SK-N-SH treated with all-trans-retinoic acid at 6 μM for 48 hours (cell line): ENCODE data around the gene OR6B3.

ENCODE experiments used
- ATAC-seq: fragments of 200-7000 bp; cut with Tn5 transposase; 3 replicates; pipeline ENCODE4 v1.9.1; 2020; ENCODE audit warnings: mild to moderate bottlenecking, moderate library complexity
- ARNTL ChIP-seq: fragments of 450-650 bp; formaldehyde crosslinking; IDR thresholded peaks from 2 replicates; pipeline ENCODE4 v1.5.0; 2020; ENCODE audit warnings: low read depth, mild to moderate bottlenecking, moderate library complexity, borderline replicate concordance
- CSDC2 ChIP-seq: fragments of 250-450 bp; sonication (Bioruptor Pico); IDR thresholded peaks from 2 replicates; pipeline ENCODE4 v1.5.0; 2020; ENCODE audit warnings: mild to moderate bottlenecking, moderate library complexity
- ESRRG ChIP-seq: fragments of 250-450 bp; sonication (Bioruptor Pico); IDR thresholded peaks from 2 replicates; pipeline ENCODE4 v1.6.1; 2021; ENCODE audit warnings: mild to moderate bottlenecking
- GLIS3 ChIP-seq: fragments of 250-450 bp; sonication (Bioruptor Pico); IDR thresholded peaks from 2 replicates; pipeline ENCODE4 v1.5.0; 2020; ENCODE audit warnings: mild to moderate bottlenecking, moderate library complexity
- ISL1 ChIP-seq: fragments of 250-450 bp; sonication (Bioruptor Pico); IDR thresholded peaks from 2 replicates; pipeline ENCODE4 v2.1.2; 2022; ENCODE audit warnings: mild to moderate bottlenecking, moderate library complexity
- OSR1 ChIP-seq: fragments of 250-450 bp; sonication (Bioruptor Pico); IDR thresholded peaks from 2 replicates; pipeline ENCODE4 v1.8.0; 2022; ENCODE audit warnings: moderate library complexity, mild to moderate bottlenecking, inconsistent platforms
- PPARA ChIP-seq: fragments of 250-450 bp; sonication (Bioruptor Pico); IDR thresholded peaks from 2 replicates; pipeline ENCODE4 v1.5.0; 2020; ENCODE audit warnings: mild to moderate bottlenecking, borderline replicate concordance
- RARB ChIP-seq: fragments of 250-450 bp; sonication (Bioruptor Pico); IDR thresholded peaks from 2 replicates; pipeline ENCODE4 v1.8.0; 2021; ENCODE audit warnings: mild to moderate bottlenecking, moderate library complexity
- TCF4 ChIP-seq: fragments of 250-450 bp; sonication (Bioruptor Pico); IDR thresholded peaks from 2 replicates; pipeline ENCODE4 v1.8.0; 2021; ENCODE audit warnings: mild to moderate bottlenecking, moderate library complexity, borderline replicate concordance
- TOX ChIP-seq: fragments of 250-450 bp; sonication (Bioruptor Pico); IDR thresholded peaks from 2 replicates; pipeline ENCODE4 v1.8.0; 2021; ENCODE audit warnings: mild to moderate bottlenecking, moderate library complexity, borderline replicate concordance
- ZFP3 ChIP-seq: fragments of 250-450 bp; sonication (Bioruptor Pico); IDR thresholded peaks from 2 replicates; pipeline ENCODE4 v1.5.0; 2020; ENCODE audit warnings: mild to moderate bottlenecking, moderate library complexity
- ZFP30 ChIP-seq: fragments of 450-650 bp; formaldehyde crosslinking; IDR thresholded peaks from 2 replicates; pipeline ENCODE4 v1.5.0; 2022; ENCODE audit warnings: mild to moderate bottlenecking, moderate library complexity
- ZNF565 ChIP-seq: fragments of 450-650 bp; formaldehyde crosslinking; conservative IDR thresholded peaks from 2 replicates; pipeline ENCODE4 v1.5.0; 2020; ENCODE audit warnings: low read depth, mild to moderate bottlenecking, moderate library complexity
- ZNF70 ChIP-seq: fragments of 450-650 bp; formaldehyde crosslinking; IDR thresholded peaks from 2 replicates; pipeline ENCODE4 v1.5.0; 2020; ENCODE audit warnings: mild to moderate bottlenecking, moderate library complexity
- ZNF8 ChIP-seq: fragments of 450-650 bp; formaldehyde crosslinking; IDR thresholded peaks from 2 replicates; pipeline ENCODE4 v1.5.0; 2020; ENCODE audit warnings: mild to moderate bottlenecking, moderate library complexity
- TF ChIP-seq, protein P1 (sequence below): fragments of 250-450 bp; sonication (Bioruptor Pico); IDR thresholded peaks from 2 replicates; pipeline ENCODE4 v1.8.0; 2021; ENCODE audit warnings: low read depth, mild to moderate bottlenecking, moderate library complexity, borderline replicate concordance
- TF ChIP-seq, protein P2 (sequence below): fragments of 250-450 bp; sonication (Bioruptor Pico); IDR thresholded peaks from 2 replicates; pipeline ENCODE4 v1.8.0; 2020; ENCODE audit warnings: mild to moderate bottlenecking, moderate library complexity, borderline replicate concordance
- TF ChIP-seq, protein P3 (sequence below): fragments of 250-450 bp; sonication (Bioruptor Pico); IDR thresholded peaks from 2 replicates; pipeline ENCODE4 v1.5.0; 2020; ENCODE audit warnings: mild to moderate bottlenecking, moderate library complexity
- TF ChIP-seq, protein P4 (sequence below): fragments of 250-450 bp; sonication (Bioruptor Pico); IDR thresholded peaks from 2 replicates; pipeline ENCODE4 v1.5.1; 2020; ENCODE audit warnings: low read depth, mild to moderate bottlenecking, moderate library complexity
- TF ChIP-seq, protein P5 (sequence below): fragments of 250-450 bp; sonication (Bioruptor Pico); IDR thresholded peaks from 2 replicates; pipeline ENCODE4 v1.5.1; 2021; ENCODE audit warnings: mild to moderate bottlenecking, moderate library complexity

Gene OR6B3

DNA sequence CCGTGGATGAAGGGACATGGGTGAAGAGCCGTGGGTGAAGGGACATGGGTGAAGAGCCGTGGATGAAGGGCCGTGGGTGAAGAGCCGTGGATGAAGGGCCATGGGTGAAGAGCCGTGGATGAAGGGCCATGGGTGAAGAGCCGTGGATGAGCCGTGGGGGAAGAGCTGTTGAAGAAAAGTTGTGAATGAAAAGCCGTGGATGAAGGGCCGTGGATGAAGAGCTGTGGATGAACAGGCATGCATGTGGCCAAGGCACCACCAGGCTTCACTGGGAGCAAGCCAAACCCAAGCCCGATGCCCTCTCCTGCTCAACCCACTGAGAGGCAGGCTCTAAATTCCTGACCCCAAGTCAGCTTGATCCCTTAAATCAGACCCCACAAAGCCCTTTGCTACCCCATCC, 10.6 kb downstream of the OR6B3 start:
- TF ChIP-seq, protein P1, sequence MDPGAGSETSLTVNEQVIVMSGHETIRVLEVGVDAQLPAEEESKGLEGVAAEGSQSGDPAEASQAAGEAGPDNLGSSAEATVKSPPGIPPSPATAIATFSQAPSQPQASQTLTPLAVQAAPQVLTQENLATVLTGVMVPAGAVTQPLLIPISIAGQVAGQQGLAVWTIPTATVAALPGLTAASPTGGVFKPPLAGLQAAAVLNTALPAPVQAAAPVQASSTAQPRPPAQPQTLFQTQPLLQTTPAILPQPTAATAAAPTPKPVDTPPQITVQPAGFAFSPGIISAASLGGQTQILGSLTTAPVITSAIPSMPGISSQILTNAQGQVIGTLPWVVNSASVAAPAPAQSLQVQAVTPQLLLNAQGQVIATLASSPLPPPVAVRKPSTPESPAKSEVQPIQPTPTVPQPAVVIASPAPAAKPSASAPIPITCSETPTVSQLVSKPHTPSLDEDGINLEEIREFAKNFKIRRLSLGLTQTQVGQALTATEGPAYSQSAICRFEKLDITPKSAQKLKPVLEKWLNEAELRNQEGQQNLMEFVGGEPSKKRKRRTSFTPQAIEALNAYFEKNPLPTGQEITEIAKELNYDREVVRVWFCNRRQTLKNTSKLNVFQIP, result no peak
- TF ChIP-seq TOX (CRISPR knock-in tag) (no peak), ZFP3 (CRISPR knock-in tag) (no peak), OSR1 (CRISPR knock-in tag) (no peak), GLIS3 (CRISPR knock-in tag) (no peak), ZNF70 (CRISPR knock-in tag) (no peak), ZFP30 (no peak), RARB (CRISPR knock-in tag) (no peak), CSDC2 (CRISPR knock-in tag) (no peak), ESRRG (CRISPR knock-in tag) (no peak)
- TF ChIP-seq, protein P2, sequence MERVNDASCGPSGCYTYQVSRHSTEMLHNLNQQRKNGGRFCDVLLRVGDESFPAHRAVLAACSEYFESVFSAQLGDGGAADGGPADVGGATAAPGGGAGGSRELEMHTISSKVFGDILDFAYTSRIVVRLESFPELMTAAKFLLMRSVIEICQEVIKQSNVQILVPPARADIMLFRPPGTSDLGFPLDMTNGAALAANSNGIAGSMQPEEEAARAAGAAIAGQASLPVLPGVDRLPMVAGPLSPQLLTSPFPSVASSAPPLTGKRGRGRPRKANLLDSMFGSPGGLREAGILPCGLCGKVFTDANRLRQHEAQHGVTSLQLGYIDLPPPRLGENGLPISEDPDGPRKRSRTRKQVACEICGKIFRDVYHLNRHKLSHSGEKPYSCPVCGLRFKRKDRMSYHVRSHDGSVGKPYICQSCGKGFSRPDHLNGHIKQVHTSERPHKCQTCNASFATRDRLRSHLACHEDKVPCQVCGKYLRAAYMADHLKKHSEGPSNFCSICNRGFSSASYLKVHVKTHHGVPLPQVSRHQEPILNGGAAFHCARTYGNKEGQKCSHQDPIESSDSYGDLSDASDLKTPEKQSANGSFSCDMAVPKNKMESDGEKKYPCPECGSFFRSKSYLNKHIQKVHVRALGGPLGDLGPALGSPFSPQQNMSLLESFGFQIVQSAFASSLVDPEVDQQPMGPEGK (CRISPR knock-in tag), result no peak
- TF ChIP-seq, protein P3, sequence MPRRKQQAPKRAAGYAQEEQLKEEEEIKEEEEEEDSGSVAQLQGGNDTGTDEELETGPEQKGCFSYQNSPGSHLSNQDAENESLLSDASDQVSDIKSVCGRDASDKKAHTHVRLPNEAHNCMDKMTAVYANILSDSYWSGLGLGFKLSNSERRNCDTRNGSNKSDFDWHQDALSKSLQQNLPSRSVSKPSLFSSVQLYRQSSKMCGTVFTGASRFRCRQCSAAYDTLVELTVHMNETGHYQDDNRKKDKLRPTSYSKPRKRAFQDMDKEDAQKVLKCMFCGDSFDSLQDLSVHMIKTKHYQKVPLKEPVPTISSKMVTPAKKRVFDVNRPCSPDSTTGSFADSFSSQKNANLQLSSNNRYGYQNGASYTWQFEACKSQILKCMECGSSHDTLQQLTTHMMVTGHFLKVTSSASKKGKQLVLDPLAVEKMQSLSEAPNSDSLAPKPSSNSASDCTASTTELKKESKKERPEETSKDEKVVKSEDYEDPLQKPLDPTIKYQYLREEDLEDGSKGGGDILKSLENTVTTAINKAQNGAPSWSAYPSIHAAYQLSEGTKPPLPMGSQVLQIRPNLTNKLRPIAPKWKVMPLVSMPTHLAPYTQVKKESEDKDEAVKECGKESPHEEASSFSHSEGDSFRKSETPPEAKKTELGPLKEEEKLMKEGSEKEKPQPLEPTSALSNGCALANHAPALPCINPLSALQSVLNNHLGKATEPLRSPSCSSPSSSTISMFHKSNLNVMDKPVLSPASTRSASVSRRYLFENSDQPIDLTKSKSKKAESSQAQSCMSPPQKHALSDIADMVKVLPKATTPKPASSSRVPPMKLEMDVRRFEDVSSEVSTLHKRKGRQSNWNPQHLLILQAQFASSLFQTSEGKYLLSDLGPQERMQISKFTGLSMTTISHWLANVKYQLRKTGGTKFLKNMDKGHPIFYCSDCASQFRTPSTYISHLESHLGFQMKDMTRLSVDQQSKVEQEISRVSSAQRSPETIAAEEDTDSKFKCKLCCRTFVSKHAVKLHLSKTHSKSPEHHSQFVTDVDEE (CRISPR knock-in tag), result no peak
- TF ChIP-seq, protein P4, sequence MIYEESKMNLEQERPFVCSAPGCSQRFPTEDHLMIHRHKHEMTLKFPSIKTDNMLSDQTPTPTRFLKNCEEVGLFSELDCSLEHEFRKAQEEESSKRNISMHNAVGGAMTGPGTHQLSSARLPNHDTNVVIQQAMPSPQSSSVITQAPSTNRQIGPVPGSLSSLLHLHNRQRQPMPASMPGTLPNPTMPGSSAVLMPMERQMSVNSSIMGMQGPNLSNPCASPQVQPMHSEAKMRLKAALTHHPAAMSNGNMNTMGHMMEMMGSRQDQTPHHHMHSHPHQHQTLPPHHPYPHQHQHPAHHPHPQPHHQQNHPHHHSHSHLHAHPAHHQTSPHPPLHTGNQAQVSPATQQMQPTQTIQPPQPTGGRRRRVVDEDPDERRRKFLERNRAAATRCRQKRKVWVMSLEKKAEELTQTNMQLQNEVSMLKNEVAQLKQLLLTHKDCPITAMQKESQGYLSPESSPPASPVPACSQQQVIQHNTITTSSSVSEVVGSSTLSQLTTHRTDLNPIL (CRISPR knock-in tag), result no peak
- no peak for ATAC-seq

DNA sequence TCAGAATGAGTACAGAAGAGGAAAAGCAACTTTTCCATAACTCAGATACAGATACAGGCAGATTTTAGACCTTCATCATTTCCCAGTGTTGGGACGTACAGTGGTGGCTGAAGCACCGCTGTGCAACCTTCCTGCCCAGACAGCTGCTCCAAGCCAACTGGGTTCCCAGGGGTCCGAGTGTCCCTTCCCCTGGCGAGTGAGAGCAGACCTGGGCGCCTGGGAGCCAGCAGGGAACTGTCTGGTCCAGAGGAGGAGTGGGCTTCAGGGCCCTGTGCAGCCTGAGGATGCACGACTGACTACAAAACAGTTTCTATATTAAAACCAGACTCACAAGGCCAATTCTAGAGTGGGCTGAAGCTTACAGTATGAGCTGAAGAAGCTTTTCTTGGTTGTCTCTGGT, 12.0 kb downstream of the OR6B3 start:
- no peak for ATAC-seq
- TF ChIP-seq ARNTL (CRISPR knock-in tag), result no peak

DNA sequence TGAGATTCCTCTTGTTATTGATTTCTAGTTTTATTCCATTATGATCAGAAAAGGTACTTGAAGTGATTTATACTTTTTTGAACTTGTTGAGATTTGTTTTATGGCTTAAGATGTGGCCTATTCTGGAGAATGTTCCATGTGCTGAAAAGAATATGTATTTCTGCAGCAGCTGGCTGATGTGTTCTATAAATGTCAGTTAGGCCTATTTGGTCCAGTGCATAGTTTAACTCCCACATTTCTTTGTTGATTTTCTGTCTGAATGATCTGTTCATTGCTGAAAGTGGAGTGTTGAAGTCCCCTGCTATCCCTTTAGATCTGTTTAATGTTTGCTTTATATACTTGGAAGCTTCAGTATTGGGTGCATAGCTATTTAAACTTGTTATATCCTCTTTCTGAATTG, 16.0 kb downstream of the OR6B3 start:
- ATAC-seq, result no peak
- no peak for TF ChIP-seq ZFP30
- TF ChIP-seq, protein P3 (CRISPR knock-in tag), result no peak
- TF ChIP-seq ZNF565 (CRISPR knock-in tag), result no peak
- no peak for TF ChIP-seq ZFP3 (CRISPR knock-in tag)
- TF ChIP-seq ZNF8, result no peak
- TF ChIP-seq, protein P1, result no peak
- no peak for TF ChIP-seq ISL1
- TF ChIP-seq, protein P4 (CRISPR knock-in tag), result no peak
- TF ChIP-seq TCF4 (CRISPR knock-in tag), result no peak
- TF ChIP-seq ARNTL (CRISPR knock-in tag), result no peak
- TF ChIP-seq CSDC2 (CRISPR knock-in tag), result no peak
- no peak for TF ChIP-seq TOX (CRISPR knock-in tag)
- TF ChIP-seq, protein P2 (CRISPR knock-in tag), result no peak
- TF ChIP-seq PPARA (CRISPR knock-in tag), result no peak
- TF ChIP-seq, protein P5, sequence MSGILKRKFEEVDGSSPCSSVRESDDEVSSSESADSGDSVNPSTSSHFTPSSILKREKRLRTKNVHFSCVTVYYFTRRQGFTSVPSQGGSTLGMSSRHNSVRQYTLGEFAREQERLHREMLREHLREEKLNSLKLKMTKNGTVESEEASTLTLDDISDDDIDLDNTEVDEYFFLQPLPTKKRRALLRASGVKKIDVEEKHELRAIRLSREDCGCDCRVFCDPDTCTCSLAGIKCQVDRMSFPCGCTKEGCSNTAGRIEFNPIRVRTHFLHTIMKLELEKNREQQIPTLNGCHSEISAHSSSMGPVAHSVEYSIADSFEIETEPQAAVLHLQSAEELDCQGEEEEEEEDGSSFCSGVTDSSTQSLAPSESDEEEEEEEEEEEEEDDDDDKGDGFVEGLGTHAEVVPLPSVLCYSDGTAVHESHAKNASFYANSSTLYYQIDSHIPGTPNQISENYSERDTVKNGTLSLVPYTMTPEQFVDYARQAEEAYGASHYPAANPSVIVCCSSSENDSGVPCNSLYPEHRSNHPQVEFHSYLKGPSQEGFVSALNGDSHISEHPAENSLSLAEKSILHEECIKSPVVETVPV (CRISPR knock-in tag), result no peak
- TF ChIP-seq RARB (CRISPR knock-in tag), result no peak
